ENCODE data around the gene SLC25A21.

The SLC25A21 gene

GRCh38 chr14:36845356-36846012, 326.9 kb downstream of the SLC25A21 start:
- no peak for DNase-seq (ENCODE audit: low read depth, low spot score)
- TF ChIP-seq, protein P1, sequence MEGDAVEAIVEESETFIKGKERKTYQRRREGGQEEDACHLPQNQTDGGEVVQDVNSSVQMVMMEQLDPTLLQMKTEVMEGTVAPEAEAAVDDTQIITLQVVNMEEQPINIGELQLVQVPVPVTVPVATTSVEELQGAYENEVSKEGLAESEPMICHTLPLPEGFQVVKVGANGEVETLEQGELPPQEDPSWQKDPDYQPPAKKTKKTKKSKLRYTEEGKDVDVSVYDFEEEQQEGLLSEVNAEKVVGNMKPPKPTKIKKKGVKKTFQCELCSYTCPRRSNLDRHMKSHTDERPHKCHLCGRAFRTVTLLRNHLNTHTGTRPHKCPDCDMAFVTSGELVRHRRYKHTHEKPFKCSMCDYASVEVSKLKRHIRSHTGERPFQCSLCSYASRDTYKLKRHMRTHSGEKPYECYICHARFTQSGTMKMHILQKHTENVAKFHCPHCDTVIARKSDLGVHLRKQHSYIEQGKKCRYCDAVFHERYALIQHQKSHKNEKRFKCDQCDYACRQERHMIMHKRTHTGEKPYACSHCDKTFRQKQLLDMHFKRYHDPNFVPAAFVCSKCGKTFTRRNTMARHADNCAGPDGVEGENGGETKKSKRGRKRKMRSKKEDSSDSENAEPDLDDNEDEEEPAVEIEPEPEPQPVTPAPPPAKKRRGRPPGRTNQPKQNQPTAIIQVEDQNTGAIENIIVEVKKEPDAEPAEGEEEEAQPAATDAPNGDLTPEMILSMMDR (IDR thresholded peaks at IDR 0.05; ENCODE audit: insufficient read depth, low read length, missing control alignments) = no peak
- ChIA-PET CTCF (interaction anchor here (1.1 kb wide), 1 partner anchor 96 kb away, joined by 3 read pairs; no protein-coding TSS in a partner anchor), POLR2A (no interaction called here)
- no peak overlapping the region for H3K4me3 ChIP-seq (ENCODE audit: low read depth, low read length)

GRCh38 chr14:36844443-36845195, 327.8 kb downstream of the SLC25A21 start:
- CTCF ChIA-PET = no interaction called here
- POLR2A ChIA-PET = no interaction called here

GRCh38 chr14:36843410-36843809, 329.0 kb downstream of the SLC25A21 start:
- TF ChIP-seq, protein P1 (IDR thresholded peaks at IDR 0.05; ENCODE audit: insufficient read depth, low read length, missing control alignments) = no peak
- POLR2A ChIA-PET = no interaction called here
- no peak overlapping the region for H3K4me3 ChIP-seq (ENCODE audit: low read depth, low read length)
- no peak for DNase-seq (ENCODE audit: low read depth, low spot score)
- CTCF ChIA-PET = no interaction called here

More at GRCh38 chr14:36844443-36845195, 327.8 kb downstream of the SLC25A21 start:
- DNase-seq (ENCODE audit: low read depth, low spot score) = no peak
- TF ChIP-seq, protein P1 (IDR thresholded peaks at IDR 0.05; ENCODE audit: insufficient read depth, low read length, missing control alignments) = no peak
- H3K4me3 ChIP-seq (ENCODE audit: low read depth, low read length) = no peak overlapping the region

DNA sequence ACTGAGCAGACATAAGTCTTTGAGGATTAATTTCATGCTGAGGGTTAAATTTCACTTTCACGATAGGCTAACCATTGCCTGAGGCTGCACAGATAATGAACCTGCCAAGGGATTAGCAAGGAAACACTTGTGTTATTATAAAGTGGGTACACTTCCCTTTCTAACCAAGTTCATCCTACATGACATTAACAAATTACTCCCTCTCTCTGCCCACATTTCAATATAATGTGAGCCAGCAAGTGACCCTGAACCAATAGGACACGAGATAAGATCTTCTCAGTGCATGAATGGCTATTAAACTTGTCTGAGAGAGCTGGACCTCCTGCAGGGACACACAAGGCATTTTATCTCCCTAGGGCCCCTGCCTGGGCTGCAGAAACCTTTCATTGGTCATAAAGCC, 337.3 kb downstream of the SLC25A21 start:
- CTCF ChIA-PET = no interaction called here
- H3K4me3 ChIP-seq (ENCODE audit: low read depth, low read length) = no peak overlapping the region
- DNase-seq (ENCODE audit: low read depth, low spot score) = no peak
- POLR2A ChIA-PET = no interaction called here
- TF ChIP-seq, protein P1 (IDR thresholded peaks at IDR 0.05; ENCODE audit: insufficient read depth, low read length, missing control alignments) = no peak

- POLR2A ChIA-PET = no interaction called here
- no peak for DNase-seq (ENCODE audit: low read depth, low spot score)
- CTCF ChIA-PET = no interaction called here
- no peak overlapping the region for H3K4me3 ChIP-seq (ENCODE audit: low read depth, low read length)
- TF ChIP-seq, protein P1 (IDR thresholded peaks at IDR 0.05; ENCODE audit: insufficient read depth, low read length, missing control alignments) = no peak
Observed at GRCh38 chr14:36834293-36834692, 338.1 kb downstream of the SLC25A21 start.

DNA sequence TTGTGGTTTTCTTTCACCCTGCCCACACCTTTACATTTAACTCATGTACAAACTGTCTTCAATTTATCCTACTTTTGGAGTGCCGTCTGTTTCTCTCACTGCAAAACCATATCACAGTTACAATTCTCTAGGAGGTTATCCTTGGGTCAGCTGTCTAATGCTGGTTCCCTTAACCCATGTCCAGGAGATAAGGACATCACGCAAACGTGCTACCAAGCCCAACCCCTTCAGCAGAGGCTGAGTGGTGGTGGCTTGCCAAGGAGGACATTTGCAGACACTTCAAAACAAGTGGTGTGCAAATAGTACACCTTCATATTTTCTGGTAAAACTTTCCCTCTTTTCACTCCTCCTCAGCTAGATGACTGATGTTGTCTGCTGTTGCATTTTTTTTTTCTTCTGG, 342.9 kb downstream of the SLC25A21 start:
- TF ChIP-seq, protein P1 (IDR thresholded peaks at IDR 0.05; ENCODE audit: insufficient read depth, low read length, missing control alignments) = no peak
- POLR2A ChIA-PET = no interaction called here
- DNase-seq (ENCODE audit: low read depth, low spot score) = no peak
- no peak overlapping the region for H3K4me3 ChIP-seq (ENCODE audit: low read depth, low read length)
- CTCF ChIA-PET = no interaction called here
